PFSK-1 (cell line): ENCODE results near the gene ADGRE1.

Experiments
- POLR2AphosphoS5 ChIP-seq: IDR thresholded peaks from 2 replicates; pipeline ENCODE4 v1.6.1; 2012; ENCODE audit warnings: low read depth, mild to moderate bottlenecking, control low read depth, low read length, moderate library complexity
- TAF1 ChIP-seq: IDR thresholded peaks from 2 replicates; pipeline ENCODE4 v1.6.1; 2012; ENCODE audit warnings: low read length, control low read depth, borderline replicate concordance; ENCODE audit not compliant: insufficient read depth
- TF ChIP-seq, protein P1 (sequence below), 2 experiments: IDR thresholded peaks; 2 replicates each; pipeline versions ENCODE4 v1.6.1 to v1.8.0; 2011 to 2012; ENCODE audit warnings: low read depth in 2 of 2, low read length in 2 of 2, control low read depth in 1 of 2, inconsistent platforms in 1 of 2, mild to moderate bottlenecking in 1 of 2, moderate library complexity in 1 of 2; ENCODE audit not compliant: insufficient read depth in 1 of 2

DNA sequence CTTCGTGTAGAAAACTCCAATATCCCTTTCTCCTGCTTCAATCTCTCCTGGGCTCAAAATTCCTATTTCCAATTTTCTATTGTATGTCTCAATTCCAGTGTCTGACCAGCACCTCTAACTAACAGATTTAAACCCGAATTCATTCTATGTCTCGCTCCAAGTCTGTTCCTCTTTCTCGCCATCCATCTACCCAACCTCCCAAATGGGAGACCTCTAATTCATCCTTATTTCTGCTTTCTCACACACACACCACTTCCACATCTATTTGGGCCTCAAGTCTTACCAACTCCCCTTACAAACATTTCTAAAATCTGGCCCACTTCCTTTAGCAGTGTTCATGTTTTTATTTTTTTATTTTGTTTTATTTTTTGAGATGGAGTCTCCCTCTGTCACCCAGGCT lies 80.6 kb downstream of the ADGRE1 start:
- TF ChIP-seq POLR2AphosphoS5 (no peak), TAF1 (no peak)
- TF ChIP-seq, protein P1, sequence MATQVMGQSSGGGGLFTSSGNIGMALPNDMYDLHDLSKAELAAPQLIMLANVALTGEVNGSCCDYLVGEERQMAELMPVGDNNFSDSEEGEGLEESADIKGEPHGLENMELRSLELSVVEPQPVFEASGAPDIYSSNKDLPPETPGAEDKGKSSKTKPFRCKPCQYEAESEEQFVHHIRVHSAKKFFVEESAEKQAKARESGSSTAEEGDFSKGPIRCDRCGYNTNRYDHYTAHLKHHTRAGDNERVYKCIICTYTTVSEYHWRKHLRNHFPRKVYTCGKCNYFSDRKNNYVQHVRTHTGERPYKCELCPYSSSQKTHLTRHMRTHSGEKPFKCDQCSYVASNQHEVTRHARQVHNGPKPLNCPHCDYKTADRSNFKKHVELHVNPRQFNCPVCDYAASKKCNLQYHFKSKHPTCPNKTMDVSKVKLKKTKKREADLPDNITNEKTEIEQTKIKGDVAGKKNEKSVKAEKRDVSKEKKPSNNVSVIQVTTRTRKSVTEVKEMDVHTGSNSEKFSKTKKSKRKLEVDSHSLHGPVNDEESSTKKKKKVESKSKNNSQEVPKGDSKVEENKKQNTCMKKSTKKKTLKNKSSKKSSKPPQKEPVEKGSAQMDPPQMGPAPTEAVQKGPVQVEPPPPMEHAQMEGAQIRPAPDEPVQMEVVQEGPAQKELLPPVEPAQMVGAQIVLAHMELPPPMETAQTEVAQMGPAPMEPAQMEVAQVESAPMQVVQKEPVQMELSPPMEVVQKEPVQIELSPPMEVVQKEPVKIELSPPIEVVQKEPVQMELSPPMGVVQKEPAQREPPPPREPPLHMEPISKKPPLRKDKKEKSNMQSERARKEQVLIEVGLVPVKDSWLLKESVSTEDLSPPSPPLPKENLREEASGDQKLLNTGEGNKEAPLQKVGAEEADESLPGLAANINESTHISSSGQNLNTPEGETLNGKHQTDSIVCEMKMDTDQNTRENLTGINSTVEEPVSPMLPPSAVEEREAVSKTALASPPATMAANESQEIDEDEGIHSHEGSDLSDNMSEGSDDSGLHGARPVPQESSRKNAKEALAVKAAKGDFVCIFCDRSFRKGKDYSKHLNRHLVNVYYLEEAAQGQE (IDR thresholded peaks at IDR 0.05; ENCODE audit: insufficient read depth in 1 of 2, low read depth in 2 of 2, low read length in 2 of 2), result no peak
